NCI-H2196 (cell line): ENCODE results near the gene TTC19.
"Not testable (repeated sequence)": the region's sequence is repeated elsewhere in the genome, so short reads cannot be mapped to it uniquely, and the experiment has no call there.

Experiments used
- DNase-seq: peaks from one replicate; lab custom pipeline; 2025; ENCODE audit not compliant: unreplicated experiment; lab: John Stamatoyannopoulos, UW

TTC19 gene

GRCh38 chr17:16027708-16028584, 28.3 kb downstream of the TTC19 start:
- DNase-seq, result no peak

- DNase-seq, result no peak
Observed at GRCh38 chr17:16033729-16034349, 34.2 kb downstream of the TTC19 start.

GRCh38 chr17:16036261-16036660, 36.6 kb downstream of the TTC19 start:
- no peak for DNase-seq

GRCh38 chr17:16037636-16038035, 38.0 kb downstream of the TTC19 start:
- DNase-seq, result no peak

GRCh38 chr17:16040710-16041251, 41.2 kb downstream of the TTC19 start:
- DNase-seq, result no peak

- DNase-seq, result no peak
Observed at GRCh38 chr17:16044487-16044886, 44.9 kb downstream of the TTC19 start.

- no peak for DNase-seq
Observed at GRCh38 chr17:16046966-16047365, 47.3 kb downstream of the TTC19 start.

- no peak for DNase-seq
Observed at GRCh38 chr17:16048811-16049449, 49.3 kb downstream of the TTC19 start.

- no peak for DNase-seq
Observed at GRCh38 chr17:16050844-16051243, 51.2 kb downstream of the TTC19 start.

- no peak for DNase-seq
Observed at GRCh38 chr17:16052486-16052885, 52.9 kb downstream of the TTC19 start.

- not testable (repeated sequence) for DNase-seq
Observed at GRCh38 chr17:16055139-16055538, 55.5 kb downstream of the TTC19 start.

- no peak for DNase-seq
Observed at GRCh38 chr17:16061631-16062030, 62.0 kb downstream of the TTC19 start.

- DNase-seq, result no peak
Observed at GRCh38 chr17:16066125-16066524, 66.5 kb downstream of the TTC19 start.

- no peak for DNase-seq
Observed at GRCh38 chr17:16068323-16068722, 68.7 kb downstream of the TTC19 start.

GRCh38 chr17:16072031-16072430, 72.4 kb downstream of the TTC19 start:
- DNase-seq, result no peak

- DNase-seq, result no peak
Observed at GRCh38 chr17:16073845-16074244, 74.2 kb downstream of the TTC19 start.

- no peak for DNase-seq
Observed at GRCh38 chr17:16074423-16074822, 74.8 kb downstream of the TTC19 start.

- DNase-seq, result no peak
Observed at GRCh38 chr17:16075949-16076348, 76.3 kb downstream of the TTC19 start.
